Liver (tissue), 9 donors: Measurements from ENCODE around the gene FGD4. TPM values are rescaled to one million over a fixed set of nuclear protein-coding genes. Genes with fewer than 3 reads are reported as not detected.

Experiments
- DNase-seq: peaks from one replicate; pipeline ENCODE4 v3.0.0-alpha.2; 2017; ENCODE audit warnings: low spot score
- H3K27ac ChIP-seq, 2 donors: one replicate each; pipeline ENCODE4 v1.7.0; 2013; ENCODE audit warnings: inconsistent platforms in 2 of 2, low read length in 2 of 2, control low read depth in 1 of 2, low read depth in 1 of 2, mild to moderate bottlenecking in 1 of 2
- H3K27me3 ChIP-seq, 4 donors: one replicate each; pipeline versions ENCODE4 v1.6.1 to v1.7.0; 2013; ENCODE audit warnings: low read length in 3 of 4, inconsistent platforms in 1 of 4, mild to moderate bottlenecking in 1 of 4, moderate library complexity in 1 of 4; ENCODE audit not compliant: control insufficient read depth in 4 of 4, insufficient read depth in 4 of 4
- H3K36me3 ChIP-seq, 4 donors: one replicate each; pipeline versions ENCODE4 v1.6.1 to v1.7.0; 2013; ENCODE audit warnings: low read length in 3 of 4, mild to moderate bottlenecking in 3 of 4, low read depth in 1 of 4, moderate library complexity in 1 of 4; ENCODE audit not compliant: control insufficient read depth in 4 of 4, insufficient read depth in 3 of 4
- H3K4me1 ChIP-seq, 4 donors: one replicate each; pipeline versions ENCODE4 v1.6.1 to v1.7.0; 2013; ENCODE audit warnings: low read length in 3 of 4, mild to moderate bottlenecking in 3 of 4, moderate library complexity in 1 of 4; ENCODE audit not compliant: control insufficient read depth in 4 of 4, insufficient read depth in 4 of 4
- H3K4me3 ChIP-seq, 3 donors: one replicate each; pipeline versions ENCODE4 v1.6.1 to v1.7.0; 2013; ENCODE audit warnings: low read length in 3 of 3, control low read depth in 1 of 3, low read depth in 1 of 3, mild to moderate bottlenecking in 1 of 3
- H3K9ac ChIP-seq, 2 donors: one replicate each; pipeline ENCODE4 v1.7.0; 2013; ENCODE audit warnings: low read length in 2 of 2, mild to moderate bottlenecking in 2 of 2, moderate library complexity in 2 of 2, control low read depth in 1 of 2, low read depth in 1 of 2
- H3K9me3 ChIP-seq, 4 donors: one replicate each; pipeline versions ENCODE4 v1.6.1 to v1.7.0; 2013; ENCODE audit warnings: low read length in 3 of 4; ENCODE audit not compliant: control insufficient read depth in 4 of 4
- EGR1 ChIP-seq, 2 donors: IDR thresholded peaks; 2 replicates each; pipeline ENCODE4 v1.6.1; 2016 to 2018; ENCODE audit warnings: antibody characterized with exemption in 2 of 2, low read depth in 2 of 2
- FOXA2 ChIP-seq: IDR thresholded peaks from 2 replicates; pipeline ENCODE4 v1.6.1; 2016; ENCODE audit warnings: antibody characterized with exemption
- GABPA ChIP-seq, 2 donors: IDR thresholded peaks in 1 of 2; conservative IDR thresholded peaks in 1 of 2; 2 replicates each; pipeline ENCODE4 v1.6.1; 2016; ENCODE audit warnings: antibody characterized with exemption in 2 of 2, mild to moderate bottlenecking in 1 of 2, moderate library complexity in 1 of 2
- HNF4A ChIP-seq, 2 donors: conservative IDR thresholded peaks; 2 replicates each; pipeline ENCODE4 v1.6.1; 2016; ENCODE audit warnings: antibody characterized with exemption in 2 of 2, mild to moderate bottlenecking in 2 of 2
- HNF4G ChIP-seq: IDR thresholded peaks from 2 replicates; pipeline ENCODE4 v1.6.1; 2016; ENCODE audit warnings: antibody characterized with exemption
- JUND ChIP-seq, 2 donors: IDR thresholded peaks; 2 replicates each; pipeline ENCODE4 v1.6.1; 2016; ENCODE audit warnings: antibody characterized with exemption in 2 of 2
- NR2F2 ChIP-seq: IDR thresholded peaks from 2 replicates; pipeline ENCODE4 v1.6.1; 2016; ENCODE audit warnings: antibody characterized with exemption
- RAD21 ChIP-seq, 2 donors: IDR thresholded peaks; 2 replicates each; pipeline ENCODE4 v1.6.1; 2016; ENCODE audit warnings: antibody characterized with exemption in 2 of 2, mild to moderate bottlenecking in 2 of 2
- RXRA ChIP-seq, 2 donors: IDR thresholded peaks; 2 replicates each; pipeline ENCODE4 v1.6.1; 2017 to 2018; ENCODE audit warnings: antibody characterized with exemption in 2 of 2, mild to moderate bottlenecking in 1 of 2
- SP1 ChIP-seq: IDR thresholded peaks from 2 replicates; pipeline ENCODE4 v1.6.1; 2018; ENCODE audit warnings: antibody characterized with exemption, mild to moderate bottlenecking
- TAF1 ChIP-seq: conservative IDR thresholded peaks from 2 replicates; pipeline ENCODE4 v1.6.1; 2016; ENCODE audit warnings: antibody characterized with exemption, mild to moderate bottlenecking
- YY1 ChIP-seq: IDR thresholded peaks from 2 replicates; pipeline ENCODE4 v1.6.1; 2016; ENCODE audit warnings: antibody characterized with exemption, mild to moderate bottlenecking
- WGBS: extraction: QIAGEN DNeasy Blood & Tissue Kit; methylation state at CpG from one replicate; pipeline ENCODE4 v1.1.7; 2013; 5-methylcytosine and 5-hydroxymethylcytosine counted together
- polyA plus RNA-seq, 2 donors: library from polyadenylated mRNA; stranded (reverse) in 1 of 2; unstranded in 1 of 2; fragments of 200-250 nt in 1 of 2; fragments of >200 nt in 1 of 2; fragmentation: Nextera tagmentation in 1 of 2; extraction: Ambion mirVana in 1 of 2; gene quantifications; one replicate each; pipeline versions ENCODE4 v1.2.1 to v1.2.3, GENCODE V29; 2013 to 2015
- total RNA-seq, 2 donors: library from RNA; depleted of rRNA; stranded (reverse); fragments of >200 nt; gene quantifications; one replicate each; pipeline ENCODE4 v1.2.3, GENCODE V29; 2014
- TF ChIP-seq, protein P1 (sequence below): IDR thresholded peaks from 2 replicates; pipeline ENCODE4 v1.6.1; 2016; ENCODE audit warnings: antibody characterized with exemption
- TF ChIP-seq, protein P2 (sequence below): fragments of 150-350 bp; IDR thresholded peaks from 2 replicates; pipeline ENCODE4 v1.5.1; 2017; ENCODE audit warnings: improper control_type of control experiment, low read depth, low read length; ENCODE audit not compliant: missing input control
- TF ChIP-seq, protein P3 (sequence below): IDR thresholded peaks from 2 replicates; pipeline ENCODE4 v1.6.1; 2016; ENCODE audit warnings: antibody characterized with exemption
- TF ChIP-seq, protein P4 (sequence below): IDR thresholded peaks from 2 replicates; pipeline ENCODE4 v1.6.1; 2016; ENCODE audit warnings: antibody characterized with exemption
- TF ChIP-seq, protein P5 (sequence below): IDR thresholded peaks from 2 replicates; pipeline ENCODE4 v1.6.1; 2016; ENCODE audit warnings: antibody characterized with exemption, mild to moderate bottlenecking
- donor health status: healthy.
- donor health status: healthy.
- donor health status: healthy.
- donor health status: healthy.
- donor health status: healthy.

FGD4 gene
- total and polyA plus RNA-seq, 4 donors = 3.8 to 26.4 (median 9.0) TPM

DNA sequence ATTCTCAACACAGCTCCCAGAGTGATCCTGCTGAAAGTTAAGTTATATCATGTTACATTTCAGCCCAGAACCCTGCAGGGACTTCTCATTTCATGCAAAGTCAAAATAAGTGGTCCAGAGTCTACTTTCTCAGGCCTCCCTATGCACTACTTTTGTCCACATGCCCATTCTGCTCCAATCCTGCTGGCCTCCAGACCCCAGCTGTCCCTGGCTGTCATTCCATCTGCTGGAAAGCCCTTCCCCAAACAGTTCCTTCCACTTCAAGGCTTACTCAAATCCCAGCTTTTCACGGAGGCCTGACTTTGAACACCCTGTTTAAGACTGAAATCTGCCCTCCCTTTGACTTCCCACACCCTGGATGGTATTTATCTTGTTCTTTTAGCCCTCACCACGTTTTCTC lies 169.9 kb downstream of the FGD4 start:
- 45% methylated on average over 2 of the region's 2 CpGs for WGBS
- H3K9ac ChIP-seq = no peak overlapping the region
- H3K9me3 ChIP-seq = no peaks in the 10 kb centered on the region
- H3K4me1 ChIP-seq = peaks cover 0 to 4% (median 2%) of the 10 kb centered on the region in 4 donors
- H3K27ac ChIP-seq = no peak overlapping the region
- H3K27me3 ChIP-seq = no peaks in the 10 kb centered on the region
- no peak for TF ChIP-seq RXRA (IDR thresholded peaks at IDR 0.05)
- TF ChIP-seq HNF4G = no peak
- no peak overlapping the region for H3K4me3 ChIP-seq
- no peak for DNase-seq
- peaks cover 0 to 6% (median 1%) of the 10 kb centered on the region in 4 donors for H3K36me3 ChIP-seq

DNA sequence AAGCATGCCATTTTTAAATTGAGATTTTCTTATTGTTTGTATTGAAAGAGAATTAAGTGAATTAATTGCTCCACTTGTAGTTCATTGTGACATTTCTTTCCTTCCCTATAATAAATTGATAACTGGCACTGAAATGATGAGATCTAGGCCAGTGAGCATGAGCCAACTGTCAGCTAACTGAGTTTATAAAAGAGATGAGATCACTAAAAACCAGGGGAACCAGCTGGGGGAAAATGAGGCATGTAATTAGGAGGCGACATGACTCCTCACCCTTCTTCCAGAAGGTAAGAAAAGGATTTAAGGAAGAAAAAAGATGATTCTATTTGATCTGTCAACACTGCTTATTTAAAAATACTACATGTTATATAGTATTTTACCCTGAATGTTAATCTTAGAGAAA lies 175.2 kb downstream of the FGD4 start:
- H3K36me3 ChIP-seq = peaks cover 4 to 23% (median 16%) of the 10 kb centered on the region in 4 donors

DNA sequence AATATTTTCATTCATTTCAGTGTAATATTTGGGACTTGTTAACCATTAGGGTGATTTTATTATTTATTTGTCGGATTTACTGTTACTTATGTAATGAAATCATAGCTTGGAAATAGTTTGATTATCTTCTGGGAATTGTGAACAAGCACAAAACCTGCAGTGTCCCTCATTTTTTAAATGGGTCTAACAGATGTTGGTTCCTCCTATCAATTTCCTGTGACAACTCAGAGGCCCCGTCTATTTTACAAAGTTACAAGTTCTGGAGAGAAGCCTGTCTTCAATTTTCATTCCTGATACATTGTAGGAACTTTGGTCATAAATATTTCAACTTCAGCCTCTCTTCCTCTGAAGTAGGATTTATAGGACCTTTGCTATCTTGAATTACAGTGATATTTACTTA lies 178.0 kb downstream of the FGD4 start:
- no peaks in the 10 kb centered on the region for H3K4me1 ChIP-seq
- H3K9me3 ChIP-seq = no peaks in the 10 kb centered on the region
- H3K4me3 ChIP-seq = no peak overlapping the region
- 85% methylated on average over 2 of the region's 2 CpGs for WGBS
- H3K27ac ChIP-seq = no peak overlapping the region
- DNase-seq = no peak
- TF ChIP-seq EGR1 (IDR thresholded peaks at IDR 0.05; ENCODE audit: low read depth in 2 of 2) = no peak
- no peak for TF ChIP-seq HNF4G
- no peak for TF ChIP-seq SP1
- no peak for TF ChIP-seq NR2F2
- no peak for TF ChIP-seq GABPA (IDR thresholded peaks at IDR 0.05 in 1 of 2, conservative IDR thresholded peaks at IDR 0.05 in 1 of 2)
- H3K9ac ChIP-seq = no peak overlapping the region
- peaks cover 8 to 35% (median 28%) of the 10 kb centered on the region in 4 donors for H3K36me3 ChIP-seq
- no peaks in the 10 kb centered on the region for H3K27me3 ChIP-seq

More for the DNA sequence above, 175.2 kb downstream of the FGD4 start:
- H3K9ac ChIP-seq = no peak overlapping the region
- no peaks in the 10 kb centered on the region for H3K27me3 ChIP-seq
- 96% methylated on average over 1 of the region's 1 CpG for WGBS
- TF ChIP-seq HNF4A (conservative IDR thresholded peaks at IDR 0.05) (no peak), SP1 (no peak)
- no peak overlapping the region for H3K4me3 ChIP-seq
- DNase-seq = no peak
- H3K9me3 ChIP-seq = no peaks in the 10 kb centered on the region
- peaks cover 0 to 4% (median 0%) of the 10 kb centered on the region in 4 donors for H3K4me1 ChIP-seq
- H3K27ac ChIP-seq = no peak overlapping the region

DNA sequence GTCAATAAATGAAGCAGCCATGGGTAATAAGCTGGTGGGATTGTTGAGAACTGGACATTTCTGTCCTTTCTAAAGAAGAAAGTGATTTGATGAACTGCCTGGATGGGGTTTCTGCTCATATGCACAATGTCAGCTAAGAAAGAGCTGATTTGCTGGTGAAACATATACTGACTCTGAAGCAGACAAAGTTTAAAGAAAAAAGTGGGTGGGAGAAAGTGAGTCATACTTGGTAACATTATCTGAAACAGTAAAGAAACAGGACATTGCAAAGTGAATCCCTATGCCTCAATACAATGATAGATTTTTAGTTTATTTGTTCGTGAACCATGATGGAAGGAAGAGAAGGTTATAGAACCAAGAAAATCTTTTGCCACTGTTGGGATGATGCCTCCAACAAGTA lies 184.2 kb downstream of the FGD4 start:
- Histone ChIP-seq H3K9me3 (no peaks in the 10 kb centered on the region), H3K4me3 (no peak overlapping the region), H3K4me1 (peaks cover 0 to 8% (median 5%) of the 10 kb centered on the region in 4 donors), H3K27ac (no peak overlapping the region), H3K9ac (no peak overlapping the region), H3K27me3 (no peaks in the 10 kb centered on the region), H3K36me3 (peaks cover 8 to 30% (median 22%) of the 10 kb centered on the region in 4 donors)
- WGBS = 91% methylated on average over 1 of the region's 1 CpG
- DNase-seq = no peak
- TF ChIP-seq, protein P1, sequence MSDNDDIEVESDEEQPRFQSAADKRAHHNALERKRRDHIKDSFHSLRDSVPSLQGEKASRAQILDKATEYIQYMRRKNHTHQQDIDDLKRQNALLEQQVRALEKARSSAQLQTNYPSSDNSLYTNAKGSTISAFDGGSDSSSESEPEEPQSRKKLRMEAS = no peak
- TF ChIP-seq, protein P2, sequence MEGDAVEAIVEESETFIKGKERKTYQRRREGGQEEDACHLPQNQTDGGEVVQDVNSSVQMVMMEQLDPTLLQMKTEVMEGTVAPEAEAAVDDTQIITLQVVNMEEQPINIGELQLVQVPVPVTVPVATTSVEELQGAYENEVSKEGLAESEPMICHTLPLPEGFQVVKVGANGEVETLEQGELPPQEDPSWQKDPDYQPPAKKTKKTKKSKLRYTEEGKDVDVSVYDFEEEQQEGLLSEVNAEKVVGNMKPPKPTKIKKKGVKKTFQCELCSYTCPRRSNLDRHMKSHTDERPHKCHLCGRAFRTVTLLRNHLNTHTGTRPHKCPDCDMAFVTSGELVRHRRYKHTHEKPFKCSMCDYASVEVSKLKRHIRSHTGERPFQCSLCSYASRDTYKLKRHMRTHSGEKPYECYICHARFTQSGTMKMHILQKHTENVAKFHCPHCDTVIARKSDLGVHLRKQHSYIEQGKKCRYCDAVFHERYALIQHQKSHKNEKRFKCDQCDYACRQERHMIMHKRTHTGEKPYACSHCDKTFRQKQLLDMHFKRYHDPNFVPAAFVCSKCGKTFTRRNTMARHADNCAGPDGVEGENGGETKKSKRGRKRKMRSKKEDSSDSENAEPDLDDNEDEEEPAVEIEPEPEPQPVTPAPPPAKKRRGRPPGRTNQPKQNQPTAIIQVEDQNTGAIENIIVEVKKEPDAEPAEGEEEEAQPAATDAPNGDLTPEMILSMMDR = no peak
- TF ChIP-seq SP1 (no peak), GABPA (IDR thresholded peaks at IDR 0.05 in 1 of 2, conservative IDR thresholded peaks at IDR 0.05 in 1 of 2) (no peak), JUND (IDR thresholded peaks at IDR 0.05) (no peak), TAF1 (no peak), HNF4G (no peak), RAD21 (IDR thresholded peaks at IDR 0.05) (no peak), HNF4A (conservative IDR thresholded peaks at IDR 0.05) (no peak), RXRA (IDR thresholded peaks at IDR 0.05) (no peak), FOXA2 (no peak), YY1 (no peak)
- TF ChIP-seq, protein P3, sequence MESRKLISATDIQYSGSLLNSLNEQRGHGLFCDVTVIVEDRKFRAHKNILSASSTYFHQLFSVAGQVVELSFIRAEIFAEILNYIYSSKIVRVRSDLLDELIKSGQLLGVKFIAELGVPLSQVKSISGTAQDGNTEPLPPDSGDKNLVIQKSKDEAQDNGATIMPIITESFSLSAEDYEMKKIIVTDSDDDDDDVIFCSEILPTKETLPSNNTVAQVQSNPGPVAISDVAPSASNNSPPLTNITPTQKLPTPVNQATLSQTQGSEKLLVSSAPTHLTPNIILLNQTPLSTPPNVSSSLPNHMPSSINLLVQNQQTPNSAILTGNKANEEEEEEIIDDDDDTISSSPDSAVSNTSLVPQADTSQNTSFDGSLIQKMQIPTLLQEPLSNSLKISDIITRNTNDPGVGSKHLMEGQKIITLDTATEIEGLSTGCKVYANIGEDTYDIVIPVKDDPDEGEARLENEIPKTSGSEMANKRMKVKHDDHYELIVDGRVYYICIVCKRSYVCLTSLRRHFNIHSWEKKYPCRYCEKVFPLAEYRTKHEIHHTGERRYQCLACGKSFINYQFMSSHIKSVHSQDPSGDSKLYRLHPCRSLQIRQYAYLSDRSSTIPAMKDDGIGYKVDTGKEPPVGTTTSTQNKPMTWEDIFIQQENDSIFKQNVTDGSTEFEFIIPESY = no peak
- TF ChIP-seq, protein P4, sequence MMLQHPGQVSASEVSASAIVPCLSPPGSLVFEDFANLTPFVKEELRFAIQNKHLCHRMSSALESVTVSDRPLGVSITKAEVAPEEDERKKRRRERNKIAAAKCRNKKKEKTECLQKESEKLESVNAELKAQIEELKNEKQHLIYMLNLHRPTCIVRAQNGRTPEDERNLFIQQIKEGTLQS = no peak
- TF ChIP-seq, protein P5, sequence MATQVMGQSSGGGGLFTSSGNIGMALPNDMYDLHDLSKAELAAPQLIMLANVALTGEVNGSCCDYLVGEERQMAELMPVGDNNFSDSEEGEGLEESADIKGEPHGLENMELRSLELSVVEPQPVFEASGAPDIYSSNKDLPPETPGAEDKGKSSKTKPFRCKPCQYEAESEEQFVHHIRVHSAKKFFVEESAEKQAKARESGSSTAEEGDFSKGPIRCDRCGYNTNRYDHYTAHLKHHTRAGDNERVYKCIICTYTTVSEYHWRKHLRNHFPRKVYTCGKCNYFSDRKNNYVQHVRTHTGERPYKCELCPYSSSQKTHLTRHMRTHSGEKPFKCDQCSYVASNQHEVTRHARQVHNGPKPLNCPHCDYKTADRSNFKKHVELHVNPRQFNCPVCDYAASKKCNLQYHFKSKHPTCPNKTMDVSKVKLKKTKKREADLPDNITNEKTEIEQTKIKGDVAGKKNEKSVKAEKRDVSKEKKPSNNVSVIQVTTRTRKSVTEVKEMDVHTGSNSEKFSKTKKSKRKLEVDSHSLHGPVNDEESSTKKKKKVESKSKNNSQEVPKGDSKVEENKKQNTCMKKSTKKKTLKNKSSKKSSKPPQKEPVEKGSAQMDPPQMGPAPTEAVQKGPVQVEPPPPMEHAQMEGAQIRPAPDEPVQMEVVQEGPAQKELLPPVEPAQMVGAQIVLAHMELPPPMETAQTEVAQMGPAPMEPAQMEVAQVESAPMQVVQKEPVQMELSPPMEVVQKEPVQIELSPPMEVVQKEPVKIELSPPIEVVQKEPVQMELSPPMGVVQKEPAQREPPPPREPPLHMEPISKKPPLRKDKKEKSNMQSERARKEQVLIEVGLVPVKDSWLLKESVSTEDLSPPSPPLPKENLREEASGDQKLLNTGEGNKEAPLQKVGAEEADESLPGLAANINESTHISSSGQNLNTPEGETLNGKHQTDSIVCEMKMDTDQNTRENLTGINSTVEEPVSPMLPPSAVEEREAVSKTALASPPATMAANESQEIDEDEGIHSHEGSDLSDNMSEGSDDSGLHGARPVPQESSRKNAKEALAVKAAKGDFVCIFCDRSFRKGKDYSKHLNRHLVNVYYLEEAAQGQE = no peak
